ENCODE results near the gene ZDHHC24.
"Not testable (repeated sequence)": the region's sequence is repeated elsewhere in the genome, so short reads cannot be mapped to it uniquely, and the experiment has no call there.

Gene ZDHHC24

GRCh38 chr11:66545701-66546367, at the start of gene ZDHHC24:
Gene ZDHHC24 (minus strand): TSS chr11:66546048. CDS start chr11:66546003, 45 bp downstream.
- DNase-seq, result peak; percentile 92 to 95

- no peak for DNase-seq
Measured at GRCh38 chr11:66595245-66595904, 49.5 kb upstream of the ZDHHC24 start.

GRCh38 chr11:66593650-66594049, 47.8 kb upstream of the ZDHHC24 start:
- DNase-seq, result no peak

GRCh38 chr11:66593303-66593635, 47.4 kb upstream of the ZDHHC24 start:
- DNase-seq, result no peak

GRCh38 chr11:66592457-66593302, 46.8 kb upstream of the ZDHHC24 start, which contains the start of the genes CCDC87 and CCS:
Gene CCDC87 (minus strand): TSS chr11:66593063. CDS start chr11:66593015, 48 bp downstream.
Gene CCS (plus strand): TSS chr11:66593185. CDS start chr11:66593262, 77 bp downstream.
- DNase-seq, result peak; percentile 82 to 88

- DNase-seq, result no peak
Measured at GRCh38 chr11:66591175-66591574, 45.3 kb upstream of the ZDHHC24 start.

GRCh38 chr11:66589996-66590675, 44.3 kb upstream of the ZDHHC24 start:
- DNase-seq, result no peak

GRCh38 chr11:66589315-66589714, 43.5 kb upstream of the ZDHHC24 start:
- not testable (repeated sequence) for DNase-seq

- no peak for DNase-seq
Measured at GRCh38 chr11:66586136-66586535, 40.3 kb upstream of the ZDHHC24 start.

GRCh38 chr11:66585447-66585846, 39.6 kb upstream of the ZDHHC24 start:
- not testable (repeated sequence) for DNase-seq

- not testable (repeated sequence) for DNase-seq
Measured at GRCh38 chr11:66582565-66583147, 36.8 kb upstream of the ZDHHC24 start.

- no peak for DNase-seq
Measured at GRCh38 chr11:66581261-66581660, 35.4 kb upstream of the ZDHHC24 start.

- DNase-seq, result no peak
Measured at GRCh38 chr11:66580803-66581202, 35.0 kb upstream of the ZDHHC24 start.

GRCh38 chr11:66579017-66579606, 33.3 kb upstream of the ZDHHC24 start:
- DNase-seq, result peak; percentile 17 to 26

- no peak for DNase-seq
Measured at GRCh38 chr11:66570850-66571180, 25.0 kb upstream of the ZDHHC24 start.

GRCh38 chr11:66570079-66570849, 24.4 kb upstream of the ZDHHC24 start:
- DNase-seq, result no peak

- no peak for DNase-seq
Measured at GRCh38 chr11:66569076-66569475, 23.2 kb upstream of the ZDHHC24 start.

- DNase-seq, result peak; percentile 31 to 53
Measured at GRCh38 chr11:66568124-66568916, 22.5 kb upstream of the ZDHHC24 start, which contains the start of gene CTSF. Gene CTSF (minus strand): TSS chr11:66568606. CDS start chr11:66568486, 120 bp downstream.

GRCh38 chr11:66567787-66568123, 21.9 kb upstream of the ZDHHC24 start:
- no peak for DNase-seq

- no peak for DNase-seq
Measured at GRCh38 chr11:66566221-66566620, 20.4 kb upstream of the ZDHHC24 start.

GRCh38 chr11:66564984-66565383, 19.1 kb upstream of the ZDHHC24 start:
- DNase-seq, result no peak

Data from AML-193 (cell line).